Superior temporal gyrus (tissue), 1 donor: ENCODE results near the gene RMRP.
A peak's percentile ranks its signal among the peaks of the same experiment; 100 is the strongest.

Source experiments
- DNase-seq: peaks from one replicate; pipeline ENCODE4 v3.0.0-alpha.2; 2016; ENCODE audit errors: extremely low spot score

RMRP gene

DNA sequence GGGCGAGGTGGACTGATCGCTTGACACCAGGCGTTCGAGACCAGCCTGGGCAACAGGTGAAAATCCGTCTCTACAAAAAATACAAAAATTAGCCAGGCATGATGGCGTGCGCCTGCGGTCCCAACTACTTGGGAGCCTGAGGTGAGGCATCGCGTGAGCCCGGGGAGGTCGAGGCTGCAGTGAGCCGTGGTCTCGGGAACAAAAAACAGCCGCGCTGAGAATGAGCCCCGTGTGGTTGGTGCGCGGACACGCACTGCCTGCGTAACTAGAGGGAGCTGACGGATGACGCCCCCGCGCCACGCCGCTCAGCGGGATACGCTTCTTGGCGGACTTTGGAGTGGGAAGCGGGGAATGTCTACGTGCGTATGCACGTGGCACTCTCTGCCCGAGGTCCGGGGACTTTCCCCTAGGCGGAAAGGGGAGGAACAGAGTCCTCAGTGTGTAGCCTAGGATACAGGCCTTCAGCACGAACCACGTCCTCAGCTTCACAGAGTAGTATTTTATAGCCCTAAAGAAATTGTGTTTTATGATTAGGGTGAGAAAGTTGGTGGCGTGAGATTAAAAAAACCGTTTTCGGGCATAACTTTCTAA is at the start of gene RMRP:
Gene RMRP (minus strand): TSS at position 474 of the 591 bp plus-strand sequence.
- peak; percentile 99 for DNase-seq

DNA sequence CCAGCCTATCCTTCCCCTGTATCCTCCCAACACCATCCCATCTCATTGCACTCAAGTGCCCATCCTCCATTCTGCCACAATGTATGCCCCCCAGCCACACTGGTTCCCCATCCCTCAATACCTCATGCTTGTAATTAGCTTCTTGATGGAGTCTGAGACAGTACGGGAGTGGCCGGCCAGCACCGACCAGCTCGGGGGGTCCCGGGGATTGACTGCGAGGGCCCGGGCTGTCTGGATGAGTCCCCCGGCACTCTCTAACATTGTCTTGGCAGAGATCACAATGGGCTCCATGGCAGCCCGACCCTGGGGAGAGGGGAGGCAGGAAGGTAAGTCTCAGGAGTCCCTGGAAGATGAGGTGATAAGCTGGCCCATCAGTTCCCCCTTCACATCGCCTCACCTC is 49.1 kb upstream of the RMRP start:
- no peak for DNase-seq

DNA sequence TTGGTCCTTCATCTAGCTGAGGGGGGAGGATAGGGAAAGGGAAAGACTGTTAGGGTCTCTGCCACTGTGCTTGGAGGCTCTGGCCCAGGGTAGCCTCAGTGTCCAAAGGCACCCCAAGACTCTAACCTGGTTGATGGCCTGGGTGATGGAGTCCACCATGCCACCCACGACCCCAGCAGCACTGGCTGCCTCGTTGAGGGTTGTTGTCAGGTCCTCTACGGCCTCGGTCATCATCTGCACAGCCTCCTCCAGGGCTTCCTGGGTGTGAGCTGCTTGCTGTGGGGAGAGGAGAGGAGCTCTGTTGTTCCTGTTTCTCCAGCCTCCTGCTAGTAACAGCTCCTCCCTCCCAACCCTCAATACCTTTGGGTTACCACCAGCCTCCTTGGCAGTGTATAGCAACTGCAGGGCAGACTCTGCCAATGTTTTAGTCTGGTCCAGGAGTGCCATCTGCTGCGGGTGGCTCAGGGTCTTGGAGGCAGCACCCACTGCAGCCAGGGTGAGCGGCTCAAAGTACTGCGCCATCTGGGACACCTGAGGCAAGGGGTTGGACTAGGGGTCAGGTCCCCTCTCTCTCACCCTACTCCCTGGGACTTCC is 48.1 kb upstream of the RMRP start:
- DNase-seq: no peak

- no peak for DNase-seq
These were observed 47.6 kb upstream of the RMRP start for GRCh38 chr9:35705372-35705771.

DNA sequence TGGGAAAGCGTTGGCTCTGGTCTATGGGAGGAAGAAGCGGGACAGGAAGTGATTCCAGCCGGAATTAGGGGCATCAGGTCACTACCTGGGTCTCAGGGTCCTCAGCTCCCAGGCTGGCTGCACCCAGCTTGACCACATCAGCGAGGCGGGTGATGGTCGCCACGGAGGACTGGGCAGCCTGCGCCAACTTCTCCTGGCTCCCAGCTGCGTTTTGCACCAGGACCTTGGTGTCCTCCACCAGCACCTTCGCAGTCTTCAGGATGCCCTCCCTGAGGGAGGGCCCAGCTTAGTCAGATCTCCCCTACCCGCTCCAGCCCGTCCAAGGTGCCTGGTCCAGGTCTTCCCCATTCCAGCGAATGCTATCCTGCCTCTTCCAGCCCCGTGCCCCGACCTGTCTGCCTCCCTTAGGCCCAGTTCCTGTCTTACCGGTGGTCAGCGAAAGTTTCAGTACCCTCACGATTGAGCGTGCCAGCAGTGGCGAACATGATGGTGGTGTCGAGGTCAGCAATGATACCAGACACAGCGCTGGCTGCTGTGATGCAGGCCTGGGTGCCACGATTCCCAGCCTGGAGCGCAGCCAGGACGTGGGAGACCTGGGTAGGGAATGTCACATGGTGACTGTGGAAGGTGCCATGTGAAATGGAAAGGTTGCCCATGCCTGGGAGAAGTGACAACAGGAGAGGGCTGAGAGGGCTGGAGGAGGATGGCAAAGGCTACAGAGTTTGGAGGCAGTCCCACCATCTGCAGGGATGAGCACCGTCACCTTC is 46.3 kb upstream of the RMRP start:
- DNase-seq: no peak

DNA sequence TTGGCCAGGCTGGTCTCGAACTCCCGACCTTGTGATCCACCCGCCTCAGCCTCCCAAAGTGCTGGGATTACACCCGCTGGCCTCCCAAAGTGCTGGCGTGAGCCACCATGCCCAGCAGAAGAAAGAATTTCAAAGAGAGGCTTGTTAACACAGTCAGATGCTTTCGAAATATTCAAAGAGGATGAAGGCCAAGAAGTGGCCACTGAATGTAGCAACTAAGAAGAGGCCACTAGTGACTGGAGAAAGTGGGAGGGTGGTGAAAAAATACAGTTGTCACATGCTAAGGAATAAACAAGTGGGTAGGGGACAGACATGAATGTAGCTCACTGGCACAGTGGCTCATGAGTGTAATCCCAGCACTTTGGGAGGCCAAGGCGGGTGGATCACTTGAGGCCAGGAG is 44.9 kb upstream of the RMRP start:
- DNase-seq: no peak

GRCh38 chr9:35700942-35701341 is 43.1 kb upstream of the RMRP start:
- no peak for DNase-seq

DNA sequence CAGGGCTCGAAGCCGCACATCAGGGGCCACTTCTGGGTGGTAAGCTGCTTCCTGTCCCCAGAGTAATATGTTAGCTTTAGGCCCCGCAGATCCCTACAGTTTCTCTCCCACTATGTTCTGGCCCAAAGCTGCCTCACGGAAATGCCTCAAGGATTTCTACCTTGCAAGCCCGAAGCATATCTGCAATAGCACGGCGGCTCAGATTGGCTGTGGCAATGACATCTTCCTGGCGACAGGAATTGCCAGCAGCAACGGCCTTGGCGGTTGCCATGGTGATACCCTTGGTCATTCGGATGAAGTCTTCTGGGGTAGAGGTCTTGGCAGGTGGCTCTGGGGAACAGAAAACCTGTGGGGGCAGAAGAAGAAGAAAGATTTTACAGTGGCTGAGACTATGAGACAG is 42.2 kb upstream of the RMRP start:
- DNase-seq: no peak

DNA sequence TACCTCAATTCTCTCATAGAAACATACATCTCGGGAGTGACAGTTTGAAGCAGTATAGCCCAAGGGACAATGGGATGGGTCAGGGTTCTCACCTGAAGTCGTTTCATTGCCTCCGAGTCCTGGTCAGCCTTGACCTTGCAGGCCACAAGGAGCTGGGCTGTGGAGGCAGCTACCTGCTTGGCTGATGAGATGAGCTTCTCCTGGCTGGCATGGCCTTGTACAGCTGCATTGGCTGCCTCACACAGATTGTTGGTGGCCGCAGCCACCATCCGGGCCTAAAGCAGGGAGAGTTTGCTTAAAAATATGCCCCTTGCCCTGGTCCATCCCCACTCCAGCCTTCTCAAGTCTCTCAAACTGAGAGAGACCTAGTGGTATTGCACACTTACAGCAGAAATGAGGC is 40.4 kb upstream of the RMRP start:
- no peak for DNase-seq

DNA sequence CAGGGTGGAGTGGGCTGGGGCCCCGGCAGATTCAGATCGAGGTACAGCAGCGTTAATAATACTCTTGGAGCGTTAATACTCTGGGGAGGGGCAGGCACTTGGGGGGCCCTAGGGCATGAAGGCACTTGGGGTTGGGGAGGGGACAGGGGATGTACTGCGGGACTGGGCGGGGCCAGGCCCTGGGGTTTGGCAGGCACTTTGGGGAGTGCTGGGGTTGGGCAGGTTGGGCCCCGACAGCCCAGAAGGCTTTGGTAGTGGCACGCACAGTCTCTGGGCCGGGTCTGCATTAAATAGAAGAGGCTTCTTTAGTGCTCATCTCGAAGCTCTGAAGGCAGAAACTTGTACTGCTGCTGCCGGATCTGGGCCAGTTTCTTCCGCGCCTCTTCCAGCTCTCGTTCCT is 39.7 kb upstream of the RMRP start:
- no peak for DNase-seq

- peak; percentile 66 for DNase-seq
These were observed 38.8 kb upstream of the RMRP start for GRCh38 chr9:35696520-35697215.

DNA sequence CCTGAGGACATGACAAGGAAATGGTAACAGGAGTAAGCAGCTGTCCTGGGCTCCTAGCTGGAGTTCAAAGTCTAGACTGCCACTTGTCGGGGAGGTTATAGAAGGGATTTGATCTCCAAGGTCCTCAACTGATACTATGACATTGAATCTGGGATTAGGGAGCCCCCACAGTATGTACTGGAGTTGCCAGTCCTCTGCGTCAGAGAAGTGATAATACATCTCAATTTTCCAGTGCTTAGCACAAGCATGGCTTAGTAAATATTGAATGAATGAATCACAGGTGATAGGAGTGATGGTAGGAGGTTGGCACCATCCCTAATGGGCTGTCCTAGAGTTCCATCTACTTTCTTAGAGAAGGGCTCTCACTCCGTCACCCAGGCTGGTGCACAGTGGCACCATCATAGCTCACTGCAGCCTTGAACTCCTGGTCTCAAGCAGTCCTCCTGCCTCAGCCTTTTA is 38.2 kb upstream of the RMRP start:
- DNase-seq: no peak

DNA sequence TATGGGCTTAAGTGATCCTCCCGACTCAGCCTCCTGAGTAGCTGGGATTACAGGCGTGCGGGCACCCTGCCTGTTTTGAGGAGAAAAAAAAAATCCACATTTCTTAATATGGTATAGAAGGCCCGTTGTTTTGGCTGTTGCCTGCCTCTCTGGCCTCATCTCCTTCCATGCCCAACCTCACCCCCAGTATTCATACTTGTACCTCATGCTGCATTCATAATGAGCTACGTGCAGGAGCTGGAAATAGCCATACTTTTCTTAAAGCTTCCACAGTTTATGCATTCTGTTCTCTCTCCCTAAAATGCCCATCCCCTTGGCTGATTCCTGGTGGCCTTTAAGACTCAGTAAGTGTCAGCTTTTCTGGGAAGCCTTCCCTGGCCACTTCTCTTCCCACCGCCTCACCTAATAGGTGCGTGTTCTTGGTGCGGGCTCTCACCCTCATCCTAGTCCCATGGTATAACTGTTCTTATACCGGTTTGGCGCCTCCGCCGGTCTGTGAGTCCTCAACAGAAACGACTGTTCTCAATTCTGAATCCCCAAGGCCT is 34.0 kb upstream of the RMRP start:
- no peak for DNase-seq

DNA sequence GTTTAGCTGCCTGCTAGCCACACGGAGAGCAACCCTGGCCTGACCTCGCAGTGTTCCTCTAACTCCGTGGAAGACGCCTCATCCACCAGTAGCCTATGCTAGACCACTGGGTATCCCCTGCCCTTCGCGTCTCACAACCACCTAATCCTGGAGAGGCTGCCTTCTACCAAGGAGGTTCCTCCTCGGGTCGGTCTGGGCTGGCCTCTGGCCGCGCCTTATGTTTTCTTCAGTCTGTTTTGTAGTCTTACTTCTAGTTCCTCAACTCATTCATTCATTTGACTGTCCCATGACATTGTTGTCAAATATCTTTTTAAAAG is 33.5 kb upstream of the RMRP start:
- no peak for DNase-seq

GRCh38 chr9:35690614-35691333 is 33.0 kb upstream of the RMRP start:
- no peak for DNase-seq

- DNase-seq: no peak
These were observed 32.4 kb upstream of the RMRP start for GRCh38 chr9:35690294-35690613.

GRCh38 chr9:35689542-35690293 is 31.9 kb upstream of the RMRP start, which contains the start of gene TPM2:
Gene TPM2, minus strand, starts transcription at chr9:35689925. Its CDS starts 108 bp downstream, at chr9:35689817.
- no peak for DNase-seq

DNA sequence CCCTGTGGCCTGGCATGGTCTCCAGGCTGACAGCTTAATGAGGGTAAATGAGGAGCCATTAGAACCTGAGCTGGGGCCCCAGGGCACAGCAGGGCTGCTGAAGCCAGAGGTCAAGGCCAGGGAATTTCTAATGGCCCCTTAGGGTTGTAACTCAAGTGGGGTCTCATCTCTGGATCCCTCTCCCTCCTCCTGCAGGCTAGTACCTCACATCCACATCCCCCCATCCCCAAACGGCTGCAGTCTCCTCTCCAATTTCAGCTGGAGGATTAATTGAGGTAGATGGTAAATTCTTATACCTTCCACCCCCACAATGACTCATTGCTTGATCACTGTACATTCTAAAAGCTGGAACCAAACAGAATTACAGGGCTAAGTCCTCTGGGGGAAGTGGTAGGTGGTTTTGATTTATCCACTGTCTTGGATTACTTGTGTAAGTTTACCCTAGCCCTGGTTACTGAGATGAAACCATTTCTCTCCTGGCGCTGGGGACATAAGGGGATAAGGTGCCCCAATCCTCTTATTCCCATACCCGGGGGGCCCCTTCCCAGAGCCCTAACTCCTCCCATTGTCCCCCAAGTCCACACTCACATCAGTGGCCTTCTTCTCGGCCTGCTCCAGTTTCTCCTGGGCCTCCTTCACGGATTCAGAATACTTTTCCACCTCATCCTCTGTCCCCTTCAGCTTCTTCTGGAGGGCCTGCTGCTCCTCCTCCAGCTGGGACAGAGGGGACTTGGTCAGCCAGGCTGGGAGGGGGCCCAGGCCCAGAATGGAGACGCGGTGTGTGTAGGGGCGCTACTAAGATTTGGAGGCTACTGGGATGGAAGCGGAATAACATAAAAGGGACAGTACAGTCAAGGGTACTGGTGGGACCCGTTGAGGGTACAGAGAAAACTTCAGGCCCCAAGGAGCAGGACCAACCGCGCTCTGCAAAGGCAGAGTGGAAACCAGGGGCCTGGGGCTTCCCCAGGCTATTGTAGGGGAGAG is 31.0 kb upstream of the RMRP start:
- DNase-seq: no peak

DNA sequence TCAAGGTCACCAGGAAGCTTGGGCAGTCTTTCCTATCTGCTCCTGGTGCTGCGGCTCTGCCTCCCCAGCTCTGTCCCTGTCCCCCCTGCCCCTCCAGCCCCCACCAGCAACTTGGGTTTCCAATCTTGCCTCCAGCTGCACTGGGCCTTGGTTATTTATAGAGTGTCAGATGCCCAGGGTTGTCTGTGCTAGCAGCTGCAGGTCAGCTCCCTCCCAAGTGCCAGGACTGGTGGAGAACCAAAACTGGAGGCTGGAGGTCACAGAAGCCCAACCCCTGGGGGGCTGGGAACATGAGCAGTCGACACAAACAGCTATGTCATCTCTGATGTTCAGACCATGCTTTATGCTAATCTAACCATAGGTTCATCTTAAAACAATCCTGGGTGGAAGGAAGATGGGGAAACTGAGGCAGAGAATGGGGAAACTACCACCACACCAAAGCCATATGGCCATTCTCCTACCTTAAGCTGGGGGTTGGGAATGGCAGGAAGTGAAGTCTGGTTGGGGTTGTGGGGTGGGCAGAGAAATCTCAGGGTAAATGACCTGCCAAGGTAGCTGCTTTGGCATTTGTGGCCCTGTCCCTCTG is 30.2 kb upstream of the RMRP start:
- no peak for DNase-seq
